SK-N-SH (cell line): Measurements from ENCODE around the gene SMIM36. TPM values are rescaled to one million over a fixed set of nuclear protein-coding genes. Genes with fewer than 3 reads are reported as not detected.

Experiments used
- CTCF ChIA-PET: fragments of 300-600, 350-600 bp; formaldehyde crosslinking; extraction: SDS; loops from one replicate; lab custom pipeline; 2021; lab: Yijun Ruan, JAX
- POLR2A ChIA-PET: fragments of 350-600 bp; sonication (Branson Sonifier 250); formaldehyde crosslinking; extraction: SDS; loops from one replicate; lab custom pipeline; 2020; ENCODE audit warnings: antibody characterized with exemption, inconsistent platforms; lab: Yijun Ruan, JAX
- DNase-seq: peaks from one replicate; pipeline ENCODE4 v3.0.0; 2012
- H2AFZ ChIP-seq: fragments of 200-600 bp; sonication (generic); 2 replicates; pipeline ENCODE4 v1.8.1; 2016; ENCODE audit warnings: antibody characterized with exemption, mild to moderate bottlenecking, low read depth
- H3F3A ChIP-seq: fragments of 200-600 bp; sonication (generic); replicated peaks from 2 replicates; pipeline ENCODE3; 2016; ENCODE audit warnings: antibody characterized with exemption, mild to moderate bottlenecking; ENCODE audit not compliant: insufficient read depth
- H3K27ac ChIP-seq, 2 experiments: fragments of 200-500 bp in 1 of 2; fragments of 200-600 bp in 1 of 2; sonication (Bioruptor generic) in 1 of 2; sonication (generic), shearing (Covaris generic) in 1 of 2; 2 replicates each; pipeline versions ENCODE4 v1.5.1 to v1.6.1; 2014 to 2016; ENCODE audit warnings: low read depth in 2 of 2, inconsistent platforms in 1 of 2, low read length in 1 of 2, mild to moderate bottlenecking in 1 of 2, mixed read lengths in 1 of 2
- H3K27me3 ChIP-seq: fragments of 200-600 bp; sonication (generic), shearing (Covaris generic); 2 replicates; pipeline ENCODE4 v1.6.1; 2016; ENCODE audit warnings: mixed run types; ENCODE audit not compliant: insufficient read depth
- H3K36me3 ChIP-seq, 2 experiments: fragments of 200-500 bp in 1 of 2; fragments of 200-600 bp in 1 of 2; sonication (Bioruptor generic) in 1 of 2; sonication (generic) in 1 of 2; replicated peaks in 1 of 2; 2 replicates each; pipeline versions ENCODE3 to v1.5.1; 2014 to 2016; ENCODE audit warnings: low read length in 1 of 2, mild to moderate bottlenecking in 1 of 2; ENCODE audit not compliant: insufficient read depth in 2 of 2, control insufficient read depth in 1 of 2
- H3K4me1 ChIP-seq, 2 experiments: fragments of 200-500 bp in 1 of 2; fragments of 200-600 bp in 1 of 2; sonication (Bioruptor generic) in 1 of 2; sonication (generic), shearing (Covaris generic) in 1 of 2; 2 replicates each; pipeline versions ENCODE4 v1.5.1 to v1.6.1; 2014 to 2016; ENCODE audit warnings: low read depth in 1 of 2, low read length in 1 of 2, mixed run types in 1 of 2; ENCODE audit not compliant: insufficient read depth in 2 of 2, control insufficient read depth in 1 of 2
- H3K4me2 ChIP-seq: fragments of 200-600 bp; sonication (generic), shearing (Covaris generic); 2 replicates; pipeline ENCODE4 v1.6.1; 2017; ENCODE audit warnings: mixed run types
- H3K4me3 ChIP-seq, 2 experiments: fragments of 200-500 bp in 1 of 2; fragments of 200-600 bp in 1 of 2; sonication (Bioruptor generic) in 1 of 2; sonication (generic), shearing (Covaris generic) in 1 of 2; 2 replicates each; pipeline versions ENCODE4 v1.5.1 to v1.8.1; 2014 to 2016; ENCODE audit warnings: low read depth in 2 of 2, inconsistent platforms in 1 of 2, low read length in 1 of 2, mild to moderate bottlenecking in 1 of 2, mixed read lengths in 1 of 2, moderate library complexity in 1 of 2
- H3K79me2 ChIP-seq: fragments of 200-600 bp; sonication (generic); 2 replicates; pipeline ENCODE4 v1.8.1; 2017; ENCODE audit warnings: mild to moderate bottlenecking; ENCODE audit not compliant: insufficient read depth
- H3K9ac ChIP-seq: fragments of 200-600 bp; sonication (generic); 2 replicates; pipeline ENCODE4 v1.6.1; 2017; ENCODE audit warnings: mixed run types
- H3K9me2 ChIP-seq: fragments of 200-600 bp; sonication (generic); 2 replicates; pipeline ENCODE4 v1.6.1; 2017; ENCODE audit warnings: mixed run types
- H3K9me3 ChIP-seq: fragments of 200-600 bp; sonication (generic); 2 replicates; pipeline ENCODE4 v1.6.1; 2017; ENCODE audit warnings: mixed run types, mild to moderate bottlenecking, moderate library complexity
- H4K20me1 ChIP-seq: fragments of 200-600 bp; sonication (generic); 2 replicates; pipeline ENCODE4 v1.6.1; 2017; ENCODE audit warnings: mild to moderate bottlenecking, mixed run types; ENCODE audit not compliant: insufficient read depth
- CHD2 ChIP-seq: fragments of 150-350 bp; IDR thresholded peaks from 2 replicates; pipeline ENCODE4 v1.6.1; 2018; ENCODE audit warnings: low read length; ENCODE audit not compliant: partially characterized antibody
- ELF1 ChIP-seq: IDR thresholded peaks from 2 replicates; pipeline ENCODE4 v1.4.0; 2012
- EP300 ChIP-seq, 2 experiments: IDR thresholded peaks; 2 replicates each; pipeline versions ENCODE4 v1.4.0 to v1.6.1; 2012; ENCODE audit warnings: borderline replicate concordance in 1 of 2, low read depth in 1 of 2, low read length in 1 of 2
- EZH2phosphoT487 ChIP-seq: fragments of 200-600 bp; sonication (generic); IDR thresholded peaks from 2 replicates; pipeline ENCODE4 v1.6.1; 2017; ENCODE audit warnings: low read depth, mixed run types, mild to moderate bottlenecking, antibody characterized with exemption, moderate library complexity, borderline replicate concordance
- FOSL2 ChIP-seq: IDR thresholded peaks from 2 replicates; pipeline ENCODE4 v1.4.0; 2012; ENCODE audit warnings: low read depth, mild to moderate bottlenecking, moderate library complexity, borderline replicate concordance
- GATA2 ChIP-seq: sonication (generic); formaldehyde crosslinking; IDR thresholded peaks from 2 replicates; pipeline ENCODE4 v1.5.0; 2020; ENCODE audit warnings: mild to moderate bottlenecking, missing genetic modification reagents
- JUND ChIP-seq: IDR thresholded peaks from 2 replicates; pipeline ENCODE4 v1.4.0; 2012
- MEF2A ChIP-seq: IDR thresholded peaks from 2 replicates; pipeline ENCODE4 v1.4.0; 2012; ENCODE audit warnings: low read depth, borderline replicate concordance
- NFIC ChIP-seq: IDR thresholded peaks from 2 replicates; pipeline ENCODE4 v1.4.0; 2012; ENCODE audit warnings: borderline replicate concordance
- NRF1 ChIP-seq: IDR thresholded peaks from 2 replicates; pipeline ENCODE4 v1.6.1; 2012; ENCODE audit warnings: low read depth, mild to moderate bottlenecking, low read length
- PBX3 ChIP-seq: IDR thresholded peaks from 2 replicates; pipeline ENCODE4; 2012
- POLR2AphosphoS5 ChIP-seq: IDR thresholded peaks from 2 replicates; pipeline ENCODE4 v1.6.1; 2012; ENCODE audit warnings: low read depth, low read length
- RAD21 ChIP-seq: IDR thresholded peaks from 2 replicates; pipeline ENCODE4 v1.6.1; 2012; ENCODE audit warnings: mild to moderate bottlenecking, low read length
- RCOR1 ChIP-seq: fragments of 150-350 bp; IDR thresholded peaks from 2 replicates; pipeline ENCODE4 v1.6.1; 2017; ENCODE audit warnings: antibody characterized with exemption, low read length
- REST ChIP-seq: IDR thresholded peaks from 2 replicates; pipeline ENCODE4 v1.6.1; 2012; ENCODE audit warnings: mild to moderate bottlenecking, low read depth, low read length, moderate library complexity
- SIN3A ChIP-seq: IDR thresholded peaks from 2 replicates; pipeline ENCODE4 v1.6.1; 2012; ENCODE audit warnings: low read depth, mild to moderate bottlenecking, low read length, moderate library complexity, borderline replicate concordance
- SMC3 ChIP-seq: IDR thresholded peaks from 2 replicates; pipeline ENCODE4 v1.6.1; 2012; ENCODE audit warnings: low read depth, low read length, improper control_type of control experiment
- TEAD4 ChIP-seq: IDR thresholded peaks from 2 replicates; pipeline ENCODE4 v1.4.0; 2012; ENCODE audit warnings: mild to moderate bottlenecking, borderline replicate concordance; ENCODE audit not compliant: insufficient read depth
- USF2 ChIP-seq: fragments of 150-350 bp; IDR thresholded peaks from 2 replicates; pipeline ENCODE4 v1.6.1; 2017; ENCODE audit warnings: antibody characterized with exemption, low read length, low read depth, borderline replicate concordance
- ZBTB33 ChIP-seq: IDR thresholded peaks from 2 replicates; pipeline ENCODE4 v1.4.0; 2012; ENCODE audit warnings: low read depth, borderline replicate concordance
- WGBS: methylation state at CpG from one replicate; pipeline ENCODE4 v1.1.6; 2017; ENCODE audit warnings: low lambda C conversion rate; 5-methylcytosine and 5-hydroxymethylcytosine counted together
- polyA plus RNA-seq, 3 experiments: library from polyadenylated mRNA; depleted of rRNA; stranded (reverse); fragments of >200 nt; gene quantifications; 2 replicates each; pipeline ENCODE4 v1.2.3, GENCODE V29; 2012

Gene SMIM36
- polyA plus RNA-seq, 1 of the 3 experiments (the other 2 are of a cell fraction) = not detected

- TF ChIP-seq ZBTB33 = no peak
- peak; percentile 51 for TF ChIP-seq CHD2
- TF ChIP-seq SMC3 = no peak
- peak; percentile 67 for TF ChIP-seq PBX3
- TF ChIP-seq ELF1 = no peak
- TF ChIP-seq JUND = no peak; the same call in 1 of the 2 replicates
- peak; percentile 53; the same call in 1 of the 2 replicates for TF ChIP-seq TEAD4
- TF ChIP-seq EZH2phosphoT487 = no peak
- TF ChIP-seq FOSL2 = no peak
- no peak for TF ChIP-seq SIN3A
These were observed 60.0 kb downstream of the SMIM36 start (continued) for GRCh38 chr17:55451203-55451641.

GRCh38 chr17:55450232-55450825 is 60.9 kb downstream of the SMIM36 start:
- Histone ChIP-seq H2AFZ (no peak overlapping the region), H3K79me2 (no peaks in the 10 kb centered on the region), H3K4me3 (no peak overlapping the region), H3K9me3 (no peaks in the 10 kb centered on the region), H3K27me3 (no peaks in the 10 kb centered on the region), H3K9me2 (no peaks in the 10 kb centered on the region), H3F3A (peaks cover 25% of the 10 kb centered on the region), H3K9ac (no peak overlapping the region), H3K4me1 (peaks cover 21 to 49% of the 10 kb centered on the region in 2 experiments), H3K27ac (no peak overlapping the region; a peak in 1 of 4 replicates), H4K20me1 (no peaks in the 10 kb centered on the region), H3K36me3 (no peaks in the 10 kb centered on the region), H3K4me2 (no peak overlapping the region)
- CTCF ChIA-PET = interaction anchor here (1.0 kb wide), 1 partner anchor 12 kb away, joined by 3 read pairs; no protein-coding TSS in a partner anchor
- POLR2A ChIA-PET = no interaction called here
- DNase-seq = no peak
- 95% methylated on average over 7 of the region's 7 CpGs for WGBS
- no peak for TF ChIP-seq TEAD4
- TF ChIP-seq MEF2A = no peak
- TF ChIP-seq RAD21 = no peak
- no peak for TF ChIP-seq ZBTB33
- TF ChIP-seq FOSL2 = no peak
- TF ChIP-seq USF2 = no peak
- TF ChIP-seq RCOR1 = no peak
- TF ChIP-seq GATA2 = no peak
- TF ChIP-seq POLR2AphosphoS5 = no peak
- TF ChIP-seq EP300 (IDR thresholded peaks at IDR 0.05; ENCODE audit: borderline replicate concordance in 1 of 2, low read depth in 1 of 2, low read length in 1 of 2) = no peak
- no peak for TF ChIP-seq EZH2phosphoT487
- TF ChIP-seq REST = no peak
- no peak for TF ChIP-seq NFIC
- no peak for TF ChIP-seq JUND
- TF ChIP-seq NRF1 = no peak
- no peak for TF ChIP-seq SMC3
- no peak for TF ChIP-seq CHD2
